ENCODE results near the gene FBXL7. TPM values are rescaled to one million over a fixed set of nuclear protein-coding genes. Genes with fewer than 3 reads are reported as not detected.

FBXL7 gene
- total and polyA plus RNA-seq, 12 donors = 8.7 to 33.4 (median 23.5) TPM

GRCh38 chr5:15501091-15501791, 1.3 kb downstream of the FBXL7 start:
- peaks cover 0 to 26% (median 0%) of the 10 kb centered on the region in 7 donors for H3K27me3 ChIP-seq
- DNase-seq (peak; percentile 30 to 68), ATAC-seq (peak; percentile 61 to 87 (median 74))
- H3K9me3 ChIP-seq = no peaks in the 10 kb centered on the region
- peaks cover 3 to 46% (median 31%) of the 10 kb centered on the region in 9 donors for H3K4me1 ChIP-seq
- 0 to 1% methylated on average over 15 of the region's 15 CpGs for WGBS, 2 donors
- peaks cover 0 to 6% (median 0%) of the 10 kb centered on the region in 9 donors for H3K36me3 ChIP-seq
- peak overlapping the region; percentile 71 to 96 (median 82) for H3K4me3 ChIP-seq
- peak overlapping the region; percentile 83 to 97 (median 90) for H3K27ac ChIP-seq
- TF ChIP-seq CTCF (IDR thresholded peaks at IDR 0.05) = peak in 6 of 9 donors; percentile 7 to 48 (median 39)
- intact Hi-C loops (cut with DNase I) = loop anchor here in 7 of 10 donors (2.0 to 10.0 kb wide), 6 partner anchors 124 to 324 kb away; no protein-coding TSS in a partner anchor

- peaks cover 0 to 6% (median 0%) of the 10 kb centered on the region in 9 donors for H3K36me3 ChIP-seq
- DNase-seq = no peak
- 4 to 7% methylated on average over 5 of the region's 5 CpGs for WGBS, 2 donors
- H3K4me3 ChIP-seq = peak overlapping the region; percentile 71 to 96 (median 82)
- intact Hi-C loops (cut with DNase I) = loop anchor here in 7 of 10 donors (5.0 to 10.0 kb wide), 5 partner anchors 123 to 323 kb away; no protein-coding TSS in a partner anchor
- H3K9me3 ChIP-seq = no peaks in the 10 kb centered on the region
- H3K27ac ChIP-seq = peak overlapping the region in 8 of 10 donors; percentile 84 to 97 (median 90)
- H3K27me3 ChIP-seq = peaks cover 0 to 26% (median 0%) of the 10 kb centered on the region in 7 donors
- ATAC-seq = peak in 3 of 8 donors; percentile 15 to 34 (median 22)
- no peak for TF ChIP-seq CTCF (IDR thresholded peaks at IDR 0.05)
- H3K4me1 ChIP-seq = peaks cover 3 to 50% (median 31%) of the 10 kb centered on the region in 9 donors
Measured at GRCh38 chr5:15502208-15502607, 2.2 kb downstream of the FBXL7 start.

- no peak for TF ChIP-seq CTCF (IDR thresholded peaks at IDR 0.05)
- Histone ChIP-seq H3K4me3 (no peak overlapping the region), H3K4me1 (peaks cover 0 to 69% (median 35%) of the 10 kb centered on the region in 9 donors), H3K36me3 (peaks cover 0 to 6% (median 0%) of the 10 kb centered on the region in 9 donors), H3K9me3 (no peaks in the 10 kb centered on the region), H3K27me3 (peaks cover 0 to 2% (median 0%) of the 10 kb centered on the region in 7 donors), H3K27ac (no peak overlapping the region)
- ATAC-seq = no peak
- no peak for DNase-seq
- intact Hi-C loops (cut with DNase I) = loop anchor here in 7 of 10 donors (10.0 kb wide), 4 partner anchors 119 to 319 kb away; no protein-coding TSS in a partner anchor
- WGBS, 2 donors = 55 to 72% methylated on average over 5 of the region's 5 CpGs
Measured at GRCh38 chr5:15506146-15506545, 6.2 kb downstream of the FBXL7 start.

- Histone ChIP-seq H3K4me3 (no peak overlapping the region), H3K36me3 (peaks cover 0 to 6% (median 0%) of the 10 kb centered on the region in 9 donors), H3K9me3 (no peaks in the 10 kb centered on the region), H3K27me3 (no peaks in the 10 kb centered on the region), H3K4me1 (peaks cover 0 to 72% (median 35%) of the 10 kb centered on the region in 9 donors), H3K27ac (no peak overlapping the region)
- no peak for TF ChIP-seq CTCF (IDR thresholded peaks at IDR 0.05)
- 89 to 96% methylated on average over 3 of the region's 3 CpGs for whole genome bisulfite sequencing, 2 donors
- ATAC-seq (no peak), DNase-seq (no peak)
- intact Hi-C loops (cut with DNase I) = loop anchor here in 7 of 10 donors (10.0 kb wide), 4 partner anchors 118 to 318 kb away; no protein-coding TSS in a partner anchor
Measured at GRCh38 chr5:15506897-15507296, 6.9 kb downstream of the FBXL7 start.

Data from heart right ventricle (tissue), 16 donors.